ENCODE measurements around the gene EOMES.
"Not testable (repeated sequence)": the region's sequence is repeated elsewhere in the genome, so short reads cannot be mapped to it uniquely, and the experiment has no call there.

The EOMES gene

DNA sequence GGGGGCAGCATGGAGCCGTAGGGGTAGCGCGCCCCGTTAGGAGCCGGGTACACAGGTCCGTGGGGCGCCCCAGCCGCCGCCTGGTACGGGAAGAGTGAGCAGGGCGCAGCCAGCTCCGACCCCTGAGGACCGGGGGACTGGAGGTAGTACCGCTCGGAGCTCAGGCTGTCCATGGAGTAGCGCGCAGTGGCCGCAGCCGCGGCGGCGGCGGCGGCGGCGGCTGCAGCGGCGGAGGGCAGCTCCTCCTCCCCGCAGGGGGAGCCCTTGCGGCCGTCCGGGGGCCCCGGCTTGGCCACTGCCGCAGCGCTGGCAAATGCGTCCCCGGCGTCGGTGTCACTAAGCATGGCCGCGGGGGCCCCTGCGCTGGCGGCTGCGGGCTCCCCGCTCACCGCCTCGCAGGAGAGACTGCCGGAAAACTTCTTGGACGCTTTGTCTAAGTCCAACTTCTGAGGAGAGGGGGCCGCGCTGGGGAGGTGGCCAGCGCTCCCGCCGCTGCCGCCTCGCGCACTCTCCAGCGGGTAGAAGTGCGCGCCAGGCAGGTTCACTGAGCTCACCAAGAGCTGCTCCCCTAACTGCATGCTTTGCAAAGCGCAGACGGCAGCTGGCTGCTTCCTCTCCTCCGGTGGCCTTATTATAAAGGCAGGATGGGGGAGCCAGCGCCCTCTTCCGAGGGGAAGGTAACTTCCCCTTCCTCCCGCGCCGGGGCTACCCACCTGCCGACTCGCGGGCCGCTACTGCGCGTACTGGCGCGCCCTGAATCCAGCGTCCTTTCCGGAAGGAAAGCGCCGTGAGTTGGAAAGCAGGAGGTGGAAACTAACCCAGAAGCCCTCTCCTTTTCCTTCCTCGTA is at the start of gene EOMES:
EOMES (minus strand) TSS at position 607 of the 848 bp plus-strand sequence; CDS start at position 578, 29 bp downstream.
- DNase-seq: peak; percentile 53

GRCh38 chr3:27770384-27770783 is 48.3 kb upstream of the EOMES start:
- DNase-seq: not testable (repeated sequence)

- DNase-seq: no peak
Measured at GRCh38 chr3:27767000-27767399, 44.9 kb upstream of the EOMES start.

- DNase-seq: no peak
Measured at GRCh38 chr3:27758083-27758482, 36.0 kb upstream of the EOMES start.

DNA sequence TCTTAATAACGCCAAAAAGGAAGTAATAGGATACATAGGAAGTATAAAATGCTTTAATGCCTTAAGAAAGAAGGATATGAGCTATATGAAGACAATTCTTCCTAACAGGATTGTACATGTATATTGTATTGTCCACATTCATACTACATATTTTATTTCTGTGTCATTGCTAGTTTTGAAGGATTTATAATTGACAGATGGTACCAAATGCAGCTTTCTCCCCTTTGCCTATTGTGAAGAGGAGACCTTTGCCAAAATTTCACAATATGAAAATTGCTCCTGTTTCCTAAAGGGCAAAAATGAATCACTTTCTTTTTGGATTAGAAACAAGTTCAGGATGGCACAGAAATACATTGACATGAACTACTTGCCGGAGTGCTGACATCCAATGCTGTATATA is 34.8 kb upstream of the EOMES start:
- DNase-seq: no peak

DNA sequence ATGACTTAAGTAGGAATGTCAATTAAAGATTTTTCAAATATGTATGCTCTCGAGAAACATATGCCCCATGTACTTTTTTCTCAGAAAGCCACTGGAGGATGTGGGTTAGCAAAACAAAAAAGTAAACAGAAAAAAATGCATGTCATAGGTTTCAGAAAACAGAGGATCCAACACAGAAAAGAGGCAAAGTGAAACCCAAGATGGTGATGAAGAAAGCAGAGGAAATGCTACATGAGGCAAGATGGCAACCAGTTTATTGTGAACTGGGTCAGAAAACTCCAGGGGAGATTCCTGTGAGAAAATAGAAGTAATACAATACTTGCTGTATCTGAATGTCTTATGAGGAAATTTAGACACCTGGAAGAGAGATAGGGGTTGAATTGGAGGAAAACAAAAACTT is 30.8 kb upstream of the EOMES start:
- DNase-seq: no peak

DNA sequence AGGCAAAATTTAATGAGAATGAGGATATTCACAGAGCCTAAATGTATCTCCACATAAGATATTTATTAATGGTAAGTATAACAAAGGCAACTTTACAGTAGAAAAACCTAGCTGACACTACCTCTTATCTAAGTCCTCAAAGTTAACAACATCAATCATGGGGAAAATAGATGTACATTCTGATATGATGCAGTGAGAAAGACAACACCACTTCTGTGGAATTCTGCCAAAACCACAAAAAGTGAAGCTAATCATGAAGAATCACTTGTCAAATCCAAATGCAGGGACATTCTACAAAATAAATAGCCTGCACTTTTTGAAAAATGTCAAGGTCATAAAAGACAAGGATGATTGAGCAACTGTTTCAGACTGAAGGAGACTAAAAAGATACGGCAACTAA is 27.5 kb upstream of the EOMES start:
- DNase-seq: no peak

GRCh38 chr3:27746838-27747237 is 24.7 kb upstream of the EOMES start:
- DNase-seq: no peak

DNA sequence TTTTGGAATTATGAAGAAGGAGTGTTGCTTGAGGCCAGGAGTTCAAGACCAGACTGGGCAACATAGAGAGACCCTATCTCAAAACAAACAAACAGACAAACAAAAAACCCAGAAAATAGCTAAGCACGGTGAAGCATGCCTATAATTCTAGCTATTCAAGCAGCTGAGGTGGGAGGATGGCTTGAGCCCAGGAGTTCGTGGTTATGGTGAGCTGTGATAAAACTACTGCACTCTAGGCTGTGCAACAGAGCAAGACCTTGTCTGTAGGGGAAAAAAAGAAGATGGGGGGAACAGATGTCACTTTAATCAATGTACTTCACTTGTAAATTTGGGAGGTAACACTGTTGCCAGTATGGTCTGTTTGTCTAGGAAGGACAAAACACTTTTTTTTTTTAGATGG is 18.7 kb upstream of the EOMES start:
- DNase-seq: no peak

- no peak for DNase-seq
Measured at GRCh38 chr3:27737091-27737490, 15.0 kb upstream of the EOMES start.

GRCh38 chr3:27730774-27731659 is 8.9 kb upstream of the EOMES start:
- DNase-seq: no peak

- no peak for DNase-seq
Measured at GRCh38 chr3:27729748-27730611, 7.9 kb upstream of the EOMES start.

DNA sequence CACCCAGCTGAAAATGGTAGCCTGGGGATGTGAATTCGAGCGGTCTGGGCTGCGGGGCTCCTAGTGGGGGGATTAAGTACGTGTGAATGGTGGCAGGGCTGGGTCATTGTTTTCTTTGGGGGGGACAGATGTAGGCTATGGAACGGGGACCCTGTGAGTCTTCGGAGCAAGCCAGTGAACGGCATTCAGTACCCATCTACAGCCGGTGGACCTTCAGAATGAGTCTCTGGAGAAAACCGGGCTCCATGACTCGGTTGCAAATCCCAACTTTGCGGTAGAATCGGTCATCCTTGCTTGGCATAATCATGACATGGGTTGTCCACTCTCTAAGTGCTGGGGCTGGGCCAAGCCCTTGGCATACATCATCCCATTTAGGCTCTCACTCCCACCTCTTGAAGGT is 7.2 kb upstream of the EOMES start:
- DNase-seq: no peak

DNA sequence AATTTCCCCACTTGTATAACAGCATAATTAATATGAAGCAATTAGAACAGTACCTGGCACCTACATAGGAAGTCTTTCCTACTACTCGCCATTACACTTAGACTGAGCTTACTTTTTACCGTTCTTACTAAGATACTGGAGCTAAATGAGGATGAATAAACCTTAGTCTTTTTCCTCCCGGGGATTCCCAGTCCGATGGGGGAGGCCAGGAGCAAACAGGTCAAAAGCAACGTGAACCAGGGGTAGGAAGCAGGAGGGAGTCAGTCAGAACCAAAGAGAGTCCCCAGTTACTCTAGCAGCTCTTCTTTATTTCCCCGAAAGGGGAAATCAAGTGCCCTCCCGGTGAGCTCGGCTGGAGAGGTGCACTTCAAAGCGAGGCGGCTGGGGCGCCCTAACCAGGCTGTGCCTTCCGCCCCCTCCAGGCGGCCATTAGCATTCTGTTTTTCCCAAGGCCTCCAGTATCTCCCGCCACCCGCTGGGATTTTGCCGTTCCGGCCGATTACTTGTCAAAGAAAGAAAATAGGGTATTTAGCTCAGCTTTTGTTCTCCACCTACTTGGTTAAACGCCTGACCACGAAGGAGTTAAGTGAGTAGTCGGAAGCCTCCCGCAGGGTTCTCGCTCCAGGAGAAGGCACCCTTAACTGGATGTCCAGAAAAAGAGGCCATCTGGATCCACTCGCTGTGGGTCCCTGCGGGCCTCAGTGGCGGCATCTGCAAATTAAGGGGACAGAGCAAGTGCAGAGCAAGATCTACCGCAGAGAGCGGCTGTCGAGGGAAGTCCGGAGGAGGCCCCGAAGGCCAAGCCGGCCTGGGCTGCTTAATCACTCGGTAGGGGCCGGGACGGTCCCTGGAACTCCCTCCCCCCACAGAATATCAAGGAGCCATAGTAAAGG is 6.3 kb upstream of the EOMES start:
- DNase-seq: no peak

DNA sequence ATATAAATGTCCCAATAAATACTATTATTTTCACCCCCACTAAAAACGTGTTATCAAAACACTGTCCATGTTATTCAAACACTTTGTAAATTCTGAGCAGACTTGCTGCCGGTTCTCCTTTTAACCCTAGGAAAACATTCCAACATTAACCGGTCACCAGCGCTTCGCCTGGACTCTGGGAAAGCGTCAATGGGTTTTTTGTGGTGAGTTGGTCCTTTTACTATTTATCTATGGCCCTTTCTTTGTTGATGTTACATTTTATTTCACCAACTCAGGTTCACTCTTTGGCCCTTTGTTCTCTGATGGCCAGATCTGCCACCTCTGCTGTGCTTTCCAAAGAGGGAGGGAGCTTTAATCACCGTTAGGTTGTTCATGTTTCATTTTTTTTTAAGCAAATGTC is 4.1 kb upstream of the EOMES start:
- no peak for DNase-seq

DNA sequence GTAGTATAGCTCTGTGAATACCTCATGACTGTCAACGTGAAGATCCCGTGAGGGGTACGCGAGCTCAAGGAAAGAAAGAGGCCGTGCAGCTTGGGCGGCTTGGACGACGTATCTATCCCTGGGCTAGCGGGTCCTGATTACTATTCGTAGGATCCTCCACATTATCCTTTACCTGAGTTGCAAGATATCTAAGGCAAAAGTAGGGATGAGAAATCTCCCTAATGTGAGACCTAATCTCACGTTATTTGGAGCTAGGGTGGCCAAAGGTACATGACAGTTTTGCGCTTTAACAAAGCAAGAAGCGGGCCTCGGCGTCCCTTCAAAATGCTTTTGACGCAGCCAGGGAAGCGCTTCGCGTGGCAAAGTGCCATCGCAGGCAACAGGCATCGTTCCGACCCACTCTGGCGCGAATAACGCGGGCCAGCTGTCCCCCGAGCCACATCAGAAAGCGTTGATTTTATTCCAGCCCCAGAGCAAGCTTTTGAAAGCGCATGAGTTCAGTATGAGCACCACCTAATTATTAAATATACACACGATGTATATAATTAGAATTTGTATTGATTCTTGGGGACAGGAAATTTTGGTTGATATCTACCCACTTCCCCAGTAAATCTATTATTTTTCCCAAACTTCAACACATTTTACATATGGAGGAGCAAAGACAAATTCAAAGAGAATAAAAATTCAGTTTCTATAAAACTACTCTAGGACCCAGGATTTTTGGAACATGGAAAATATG is 2.5 kb upstream of the EOMES start:
- DNase-seq: no peak

DNA sequence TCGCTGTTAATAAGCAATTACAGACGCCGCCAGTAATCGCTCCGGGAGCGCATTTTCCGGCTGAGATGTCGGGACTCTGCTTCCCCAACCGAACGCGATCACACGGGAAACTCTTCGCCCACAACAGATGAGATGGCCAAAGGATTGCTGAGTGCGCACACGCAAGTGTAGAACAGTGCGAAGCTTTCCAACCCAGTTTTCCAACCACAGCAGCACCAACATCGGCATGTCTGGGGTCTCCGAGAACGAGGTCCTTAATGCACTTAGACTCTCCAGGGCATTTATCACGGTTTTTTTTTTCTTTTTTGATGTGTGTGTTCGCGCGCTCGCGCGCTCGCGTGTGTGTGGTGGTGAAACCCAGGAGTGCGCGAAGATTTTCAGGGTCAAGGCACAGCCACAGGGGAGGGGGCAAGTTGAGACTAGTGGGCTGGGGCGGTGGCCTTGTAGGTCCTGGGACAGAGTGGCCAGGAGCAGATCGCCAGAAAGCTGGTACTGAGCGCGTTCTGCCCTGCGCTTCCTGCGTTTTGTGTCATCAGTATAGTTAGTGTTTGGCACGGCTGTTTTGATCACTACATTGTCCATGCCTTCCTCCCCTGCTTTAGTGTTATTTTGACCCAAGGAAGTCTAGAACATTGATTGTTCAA is 1.8 kb upstream of the EOMES start:
- no peak for DNase-seq

GRCh38 chr3:27723456-27723814 is 1.3 kb upstream of the EOMES start:
- no peak for DNase-seq

GRCh38 chr3:27723001-27723445 is 900 bp upstream of the EOMES start:
- no peak for DNase-seq

DNA sequence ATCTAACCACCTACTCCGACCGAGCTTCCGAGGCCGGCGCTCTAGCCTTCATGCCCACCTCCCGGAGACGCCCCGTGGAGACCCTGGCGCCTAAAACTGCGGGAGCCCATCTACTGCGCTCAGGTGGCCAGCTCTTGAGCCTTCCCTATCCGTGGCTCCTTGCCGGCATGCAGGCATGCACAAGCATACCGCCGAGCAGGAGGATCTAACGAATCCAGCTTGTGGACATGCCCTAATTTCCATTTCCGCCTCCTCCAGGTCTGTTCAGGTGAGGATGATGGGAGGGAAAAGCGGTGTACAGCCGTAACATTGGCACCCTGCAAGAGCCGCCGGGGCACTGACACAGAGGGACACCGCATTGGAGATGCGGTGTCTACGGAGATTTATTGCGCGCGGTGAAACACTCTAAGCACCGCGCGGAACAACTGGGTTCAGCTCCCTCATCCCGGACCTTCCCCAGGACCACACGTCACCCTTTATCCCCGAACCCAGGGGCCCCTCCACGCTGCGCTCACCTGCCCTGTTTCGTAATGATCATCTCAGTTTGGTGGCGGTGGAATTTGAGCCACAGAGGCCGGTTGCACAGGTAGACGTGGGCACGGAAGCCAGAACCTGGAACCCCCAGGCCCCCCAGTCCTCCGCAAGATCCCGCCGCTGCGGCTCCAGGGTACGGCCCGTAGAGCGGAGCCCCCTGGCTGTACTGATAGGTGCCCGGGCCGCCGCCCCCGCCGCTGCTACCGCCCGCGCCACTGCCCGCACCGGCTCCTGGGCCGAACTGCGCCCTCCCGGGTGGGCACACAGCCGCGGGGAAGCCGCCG is 1.0 kb downstream of the EOMES start:
- no peak for DNase-seq

Data from activated CD4-positive, alpha-beta T cell treated with anti-CD3 and anti-CD28 coated beads, Interleukin-2, amount 50 U/mL, for 4 hours (primary cell).